Ishikawa (cell line): ENCODE data around the gene TOR1A.

Source experiments
- CEBPB ChIP-seq: IDR thresholded peaks from 2 replicates; pipeline ENCODE4 v1.6.1; 2012
- CREB1 ChIP-seq: IDR thresholded peaks from 2 replicates; pipeline ENCODE4 v1.6.1; 2012; ENCODE audit warnings: low read depth
- EGR1 ChIP-seq: IDR thresholded peaks from 2 replicates; pipeline ENCODE4 v1.6.1; 2012
- EP300 ChIP-seq: IDR thresholded peaks from 2 replicates; pipeline ENCODE4 v1.6.1; 2012; ENCODE audit warnings: borderline replicate concordance
- FOXM1 ChIP-seq: IDR thresholded peaks from 2 replicates; pipeline ENCODE4 v1.6.1; 2012; ENCODE audit warnings: low read depth, borderline replicate concordance
- MAX ChIP-seq: IDR thresholded peaks from 2 replicates; pipeline ENCODE4 v1.6.1; 2012
- NFIC ChIP-seq: IDR thresholded peaks from 2 replicates; pipeline ENCODE4 v1.6.1; 2012
- RAD21 ChIP-seq: IDR thresholded peaks from 2 replicates; pipeline ENCODE4 v1.6.1; 2012; ENCODE audit warnings: low read depth
- REST ChIP-seq: IDR thresholded peaks from 2 replicates; pipeline ENCODE4 v1.6.1; 2012; ENCODE audit warnings: low read depth, mild to moderate bottlenecking
- TAF1 ChIP-seq: IDR thresholded peaks from 2 replicates; pipeline ENCODE4 v1.6.1; 2012; ENCODE audit warnings: low read depth, mild to moderate bottlenecking
- TCF12 ChIP-seq: IDR thresholded peaks from 2 replicates; pipeline ENCODE4 v1.6.1; 2012; ENCODE audit warnings: low read depth
- TEAD4 ChIP-seq: IDR thresholded peaks from 2 replicates; pipeline ENCODE4 v1.6.1; 2012
- YY1 ChIP-seq: IDR thresholded peaks from 2 replicates; pipeline ENCODE4 v1.6.1; 2012; ENCODE audit warnings: low read depth
- ZBTB7A ChIP-seq: IDR thresholded peaks from 2 replicates; pipeline ENCODE4 v1.6.1; 2012; ENCODE audit warnings: low read depth
- TF ChIP-seq, protein P1 (sequence below): IDR thresholded peaks from 2 replicates; pipeline ENCODE4 v1.6.1; 2012

TOR1A gene

DNA sequence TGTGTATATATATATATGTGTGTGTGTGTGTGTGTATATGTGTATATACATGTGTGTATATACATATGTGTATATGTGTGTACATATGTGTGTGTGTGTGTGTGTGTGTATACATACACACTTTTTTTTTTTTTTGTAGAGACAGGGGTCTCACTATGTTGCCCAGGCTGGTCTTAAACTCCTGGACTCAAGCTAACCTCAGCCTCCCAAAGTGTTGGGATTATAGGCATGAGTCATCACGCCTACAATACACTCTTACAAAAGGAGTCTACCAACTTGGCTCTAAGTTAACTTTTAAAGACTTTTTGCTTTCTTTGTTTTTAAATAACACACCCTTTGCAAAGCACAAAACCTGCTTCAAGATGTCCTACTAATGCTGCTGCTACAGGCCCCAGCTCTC is 9.0 kb upstream of the TOR1A start:
- no peak for TF ChIP-seq ZBTB7A
- no peak for TF ChIP-seq EGR1
- no peak for TF ChIP-seq NFIC
- TF ChIP-seq RAD21 = no peak
- TF ChIP-seq, protein P1, sequence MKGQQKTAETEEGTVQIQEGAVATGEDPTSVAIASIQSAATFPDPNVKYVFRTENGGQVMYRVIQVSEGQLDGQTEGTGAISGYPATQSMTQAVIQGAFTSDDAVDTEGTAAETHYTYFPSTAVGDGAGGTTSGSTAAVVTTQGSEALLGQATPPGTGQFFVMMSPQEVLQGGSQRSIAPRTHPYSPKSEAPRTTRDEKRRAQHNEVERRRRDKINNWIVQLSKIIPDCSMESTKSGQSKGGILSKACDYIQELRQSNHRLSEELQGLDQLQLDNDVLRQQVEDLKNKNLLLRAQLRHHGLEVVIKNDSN = no peak
- TF ChIP-seq CREB1 = no peak
- no peak for TF ChIP-seq TCF12
- no peak for TF ChIP-seq EP300
- no peak for TF ChIP-seq YY1
- no peak for TF ChIP-seq REST
- no peak for TF ChIP-seq TEAD4
- no peak for TF ChIP-seq FOXM1
- TF ChIP-seq TAF1 = no peak
- no peak for TF ChIP-seq MAX
- TF ChIP-seq CEBPB = no peak

DNA sequence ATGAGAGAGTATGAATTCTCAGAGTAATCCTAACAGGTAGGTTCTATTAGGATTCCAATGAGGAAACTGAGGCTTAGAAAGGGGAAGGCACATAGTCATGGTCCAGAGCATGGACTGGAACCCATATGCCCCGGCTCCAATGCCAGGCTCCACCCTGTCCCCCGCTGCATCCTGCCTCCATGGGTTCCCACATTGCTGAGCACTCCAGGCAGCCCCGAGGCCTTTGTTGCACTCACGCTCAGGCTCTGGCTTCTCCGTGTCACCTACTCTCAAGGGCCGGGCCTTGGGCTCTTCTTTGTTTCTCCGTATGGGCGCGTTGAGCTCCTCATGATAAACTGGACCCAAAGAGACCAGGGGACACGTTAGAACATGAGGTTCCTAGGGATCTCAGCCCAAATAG is 5.0 kb upstream of the TOR1A start:
- TF ChIP-seq CREB1 (no peak), EP300 (no peak), NFIC (no peak), TAF1 (no peak), CEBPB (no peak), FOXM1 (no peak), EGR1 (no peak), YY1 (no peak), TEAD4 (no peak), ZBTB7A (no peak), RAD21 (no peak), REST (no peak), TCF12 (no peak)
- TF ChIP-seq, protein P1 = no peak

GRCh38 chr9:129828051-129828450 is 4.1 kb upstream of the TOR1A start:
- TF ChIP-seq TAF1 (no peak), TEAD4 (no peak), MAX (no peak), YY1 (no peak), REST (no peak), TCF12 (no peak), EP300 (no peak), FOXM1 (no peak), ZBTB7A (no peak), EGR1 (no peak)

- no peak for TF ChIP-seq EGR1
- TF ChIP-seq TAF1 = no peak
- no peak for TF ChIP-seq TCF12
- no peak for TF ChIP-seq CREB1
- TF ChIP-seq CEBPB = no peak
- no peak for TF ChIP-seq EP300
- TF ChIP-seq TEAD4 = no peak
- no peak for TF ChIP-seq FOXM1
Measured at GRCh38 chr9:129826759-129827158, 2.8 kb upstream of the TOR1A start.

DNA sequence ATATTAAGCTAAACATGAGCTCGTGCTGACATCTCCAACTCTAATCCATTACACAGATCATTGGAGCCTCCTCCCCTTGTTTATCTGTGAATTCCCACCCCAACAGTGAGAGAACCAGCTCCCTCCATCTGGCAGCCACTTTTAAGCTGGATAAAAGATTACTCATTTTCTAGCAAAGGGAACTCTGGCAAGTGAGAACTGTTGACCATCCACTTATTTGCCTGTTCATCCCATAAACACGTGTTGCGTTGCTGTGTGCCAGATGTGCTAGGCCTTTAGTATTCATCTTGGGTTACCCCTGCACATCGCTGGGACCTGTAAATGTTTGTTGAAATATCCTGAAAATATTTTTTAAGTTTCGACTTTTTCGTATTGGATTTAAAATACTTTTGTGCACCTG is 2.4 kb upstream of the TOR1A start:
- no peak for TF ChIP-seq ZBTB7A
- TF ChIP-seq EGR1 = no peak
- TF ChIP-seq TCF12 = no peak
